ENCODE results near the gene PRMT7.

Gene PRMT7

GRCh38 chr16:68369168-68369567 lies 58.3 kb downstream of the PRMT7 start:
- H3K36me3 ChIP-seq: no peaks in the 10 kb centered on the region
- no peaks in the 10 kb centered on the region for H3K9me3 ChIP-seq
- H3K4me3 ChIP-seq (ENCODE audit: low read depth in 1 of 2, low read length in 1 of 2): no peak overlapping the region
- no peak for TF ChIP-seq CTCF (IDR thresholded peaks at IDR 0.05)
- H3K27me3 ChIP-seq: peaks cover 49% of the 10 kb centered on the region
- peaks cover 14 to 17% of the 10 kb centered on the region in 2 experiments for H3K4me1 ChIP-seq (ENCODE audit: control insufficient read depth in 1 of 2, insufficient read depth in 1 of 2, low read depth in 1 of 2, low read length in 1 of 2)
- H3K27ac ChIP-seq: no peak overlapping the region

- H3K27me3 ChIP-seq: peaks cover 41% of the 10 kb centered on the region
- no peaks in the 10 kb centered on the region for H3K9me3 ChIP-seq
- H3K4me1 ChIP-seq (ENCODE audit: control insufficient read depth in 1 of 2, insufficient read depth in 1 of 2, low read depth in 1 of 2, low read length in 1 of 2): peaks cover 14 to 17% of the 10 kb centered on the region in 2 experiments
- no peak for TF ChIP-seq CTCF (IDR thresholded peaks at IDR 0.05)
- no peak overlapping the region for H3K4me3 ChIP-seq (ENCODE audit: low read depth in 1 of 2, low read length in 1 of 2)
- H3K27ac ChIP-seq: no peak overlapping the region
- H3K36me3 ChIP-seq: no peaks in the 10 kb centered on the region
These were observed 59.1 kb downstream of the PRMT7 start for GRCh38 chr16:68369697-68370580.

GRCh38 chr16:68370581-68371275 lies 59.9 kb downstream of the PRMT7 start:
- Histone ChIP-seq H3K4me1 (ENCODE audit: control insufficient read depth in 1 of 2, insufficient read depth in 1 of 2, low read depth in 1 of 2, low read length in 1 of 2) (peaks cover 14 to 17% of the 10 kb centered on the region in 2 experiments), H3K9me3 (no peaks in the 10 kb centered on the region), H3K4me3 (ENCODE audit: low read depth in 1 of 2, low read length in 1 of 2) (no peak overlapping the region), H3K36me3 (no peaks in the 10 kb centered on the region), H3K27me3 (peaks cover 38% of the 10 kb centered on the region), H3K27ac (no peak overlapping the region)
- TF ChIP-seq CTCF (IDR thresholded peaks at IDR 0.05): no peak

- Histone ChIP-seq H3K4me3 (ENCODE audit: low read depth in 1 of 2, low read length in 1 of 2) (no peak overlapping the region), H3K27ac (no peak overlapping the region), H3K4me1 (ENCODE audit: control insufficient read depth in 1 of 2, insufficient read depth in 1 of 2, low read depth in 1 of 2, low read length in 1 of 2) (peaks cover 14 to 17% of the 10 kb centered on the region in 2 experiments), H3K36me3 (no peaks in the 10 kb centered on the region), H3K27me3 (peaks cover 33% of the 10 kb centered on the region), H3K9me3 (no peaks in the 10 kb centered on the region)
- no peak for TF ChIP-seq CTCF (IDR thresholded peaks at IDR 0.05)
These were observed 60.4 kb downstream of the PRMT7 start for GRCh38 chr16:68371276-68371651.

DNA sequence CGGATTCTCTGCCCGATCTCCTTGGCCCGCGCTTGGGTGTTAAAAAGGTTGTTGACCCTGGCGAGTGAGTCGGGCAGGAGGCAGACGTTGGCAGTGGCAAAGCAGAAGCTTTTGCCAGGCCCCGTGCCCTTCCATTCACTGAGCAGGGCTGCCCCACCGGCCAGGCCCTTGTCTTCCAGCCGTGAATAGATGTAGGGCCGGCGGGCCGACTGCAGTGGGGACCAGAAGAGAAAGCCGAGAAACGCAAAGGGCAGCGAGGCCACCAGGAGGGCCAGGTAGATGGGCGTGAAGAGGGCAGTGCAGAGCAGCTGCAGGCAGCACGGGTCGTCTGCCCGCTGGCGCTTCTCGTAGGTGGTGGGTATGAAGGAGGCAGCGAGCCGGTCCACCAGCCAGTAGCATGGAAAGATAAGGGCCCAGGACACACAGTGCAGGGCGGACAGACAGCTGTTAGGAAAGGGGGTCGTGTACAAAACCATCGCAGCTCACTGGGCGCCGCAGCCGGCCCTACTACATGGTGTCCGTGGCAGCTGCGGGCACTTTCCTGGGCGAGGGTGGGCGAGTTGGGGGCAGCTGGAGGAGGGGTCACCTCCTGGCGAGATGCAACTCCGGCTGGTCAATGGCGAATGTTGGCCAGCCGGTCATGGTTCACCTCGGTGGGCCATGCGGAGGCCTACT lies 61.0 kb downstream of the PRMT7 start:
- peaks cover 14 to 17% of the 10 kb centered on the region in 2 experiments for H3K4me1 ChIP-seq (ENCODE audit: control insufficient read depth in 1 of 2, insufficient read depth in 1 of 2, low read depth in 1 of 2, low read length in 1 of 2)
- peaks cover 30% of the 10 kb centered on the region for H3K27me3 ChIP-seq

More for the DNA sequence above, 61.0 kb downstream of the PRMT7 start:
- no peak for TF ChIP-seq CTCF (IDR thresholded peaks at IDR 0.05)
- no peaks in the 10 kb centered on the region for H3K36me3 ChIP-seq
- no peak overlapping the region for H3K27ac ChIP-seq
- no peak overlapping the region for H3K4me3 ChIP-seq (ENCODE audit: low read depth in 1 of 2, low read length in 1 of 2)
- no peaks in the 10 kb centered on the region for H3K9me3 ChIP-seq
